ENCODE measurements around the gene COL18A1.

Gene COL18A1

DNA sequence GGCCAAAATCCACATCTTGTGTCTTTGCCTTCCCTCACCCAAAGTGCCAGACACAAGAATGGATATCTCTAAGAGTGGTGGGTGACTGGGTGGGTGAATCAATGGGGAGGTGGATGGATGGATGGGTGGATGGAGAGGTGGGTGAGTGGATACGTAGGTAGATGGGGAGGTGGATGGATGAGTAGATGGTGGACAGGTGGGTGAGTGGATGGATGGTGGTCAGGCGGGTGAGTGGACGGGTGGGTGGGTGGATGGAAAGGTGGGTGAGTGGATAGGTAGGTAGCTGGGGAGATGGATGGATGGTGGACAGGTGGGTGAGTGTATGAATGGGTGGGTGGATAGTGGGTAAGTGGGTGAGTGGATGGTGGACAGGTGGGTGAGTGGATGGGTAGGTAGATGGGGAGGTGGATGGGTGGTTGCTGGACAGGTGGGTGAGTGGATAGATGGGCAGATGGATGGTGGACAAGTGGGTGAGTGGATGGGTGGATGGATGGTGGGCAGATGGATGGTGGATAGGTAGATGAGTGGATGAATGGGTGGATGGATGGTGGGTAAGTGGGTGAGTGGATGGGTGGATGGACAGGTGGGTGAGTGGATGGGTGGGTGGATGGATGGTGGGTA, 103.0 kb downstream of the COL18A1 start:
- no peak for DNase-seq (ENCODE audit: low read depth)

DNA sequence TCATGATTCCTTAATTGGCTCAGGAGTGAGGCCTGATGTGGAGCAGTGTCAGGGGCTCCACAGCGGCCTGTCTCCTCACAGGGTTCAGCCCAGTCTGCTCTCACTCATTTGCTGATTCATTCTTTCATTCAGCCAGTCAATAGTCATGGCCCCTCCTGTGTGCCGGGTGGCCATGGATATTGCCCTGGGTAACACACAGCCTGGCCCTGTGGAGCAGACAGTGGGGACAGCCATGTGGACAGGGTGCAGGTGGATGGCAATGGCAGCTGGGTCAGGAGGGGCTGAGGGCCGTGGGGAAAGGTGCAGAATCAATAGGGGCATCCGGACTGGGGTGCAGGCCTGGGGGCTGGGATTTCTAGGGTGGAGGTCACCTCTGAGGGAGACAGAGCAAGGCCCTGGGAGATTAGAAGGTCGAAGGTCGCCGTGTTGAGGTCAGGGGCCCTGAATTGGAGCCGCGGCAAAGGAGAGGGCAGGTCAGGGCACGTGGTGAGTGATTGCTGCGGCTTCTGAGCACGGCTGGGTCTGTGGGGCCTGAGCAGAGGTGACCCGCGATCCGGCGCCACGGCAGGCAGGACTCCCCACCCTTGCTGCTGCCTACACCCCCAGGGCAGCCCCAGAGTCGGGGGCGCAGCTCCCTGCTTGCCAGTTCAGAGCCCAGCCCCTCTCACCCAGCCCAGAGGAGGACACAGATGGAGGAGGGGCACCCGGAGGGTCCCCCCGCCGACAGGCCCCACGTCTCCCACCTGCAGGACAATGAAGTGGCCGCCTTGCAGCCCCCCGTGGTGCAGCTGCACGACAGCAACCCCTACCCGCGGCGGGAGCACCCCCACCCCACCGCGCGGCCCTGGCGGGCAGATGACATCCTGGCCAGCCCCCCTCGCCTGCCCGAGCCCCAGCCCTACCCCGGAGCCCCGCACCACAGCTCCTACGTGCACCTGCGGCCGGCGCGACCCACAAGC, 103.9 kb downstream of the COL18A1 start:
- DNase-seq (ENCODE audit: low read depth): no peak

DNA sequence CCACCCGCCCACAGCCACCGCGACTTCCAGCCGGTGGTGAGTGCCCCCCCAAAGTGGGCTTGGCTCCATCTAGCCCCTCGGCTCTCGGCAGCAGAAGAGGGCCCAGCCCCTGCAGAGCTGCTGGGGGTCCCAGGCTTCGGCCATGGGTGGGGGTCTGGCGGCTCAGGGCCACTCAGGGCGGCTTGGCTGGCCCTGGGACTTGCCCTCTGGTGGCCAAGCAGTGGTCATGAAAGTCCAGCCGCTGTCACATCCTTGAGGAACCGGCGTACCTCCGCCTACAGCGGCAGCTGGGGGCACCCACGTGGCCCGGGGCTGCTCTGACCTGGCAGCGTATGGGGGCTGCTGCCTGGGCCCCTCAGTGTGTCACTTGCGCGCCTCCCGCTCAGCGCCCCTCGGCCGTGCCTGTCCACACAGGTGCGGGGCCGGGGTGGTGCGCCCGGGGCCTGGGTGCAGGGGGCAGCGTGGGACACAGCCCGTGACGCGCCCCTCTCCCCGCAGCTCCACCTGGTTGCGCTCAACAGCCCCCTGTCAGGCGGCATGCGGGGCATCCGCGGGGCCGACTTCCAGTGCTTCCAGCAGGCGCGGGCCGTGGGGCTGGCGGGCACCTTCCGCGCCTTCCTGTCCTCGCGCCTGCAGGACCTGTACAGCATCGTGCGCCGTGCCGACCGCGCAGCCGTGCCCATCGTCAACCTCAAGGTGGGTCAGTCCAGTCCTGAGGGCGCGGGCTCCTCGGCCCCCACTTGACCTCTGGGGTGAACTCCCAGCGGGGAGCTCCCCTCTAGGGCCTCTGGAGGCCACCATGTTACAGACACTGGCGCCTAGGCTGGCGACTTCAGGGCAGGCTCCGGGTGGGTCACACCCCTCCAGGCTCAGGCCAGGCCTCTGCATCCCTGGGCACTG, 104.9 kb downstream of the COL18A1 start:
- no peak for DNase-seq (ENCODE audit: low read depth)

DNA sequence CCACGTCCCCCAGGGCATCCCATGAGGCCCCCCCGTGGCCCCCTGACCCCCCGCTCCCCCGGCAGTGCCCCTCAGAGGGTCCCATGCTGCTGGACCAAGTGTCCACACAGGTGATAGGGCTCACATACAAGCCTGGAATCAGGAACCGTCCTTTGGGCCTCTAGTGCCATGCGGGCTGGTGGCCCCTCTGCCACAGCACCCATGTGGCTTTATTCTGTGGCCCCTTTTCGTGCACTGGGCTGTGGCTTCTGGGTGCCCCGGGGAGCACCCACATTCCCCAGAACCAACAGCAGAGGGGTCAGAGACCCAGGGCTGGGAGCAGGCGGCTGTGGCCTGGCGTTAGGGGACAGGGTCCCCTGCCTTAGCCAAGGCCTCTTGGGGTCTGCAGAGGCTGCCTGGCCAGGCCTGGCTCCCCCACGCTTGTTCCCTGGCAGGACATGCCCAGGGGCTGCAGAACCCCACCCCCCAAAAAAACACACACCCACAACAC, 105.5 kb downstream of the COL18A1 start:
- no peak for DNase-seq (ENCODE audit: low read depth)

DNA sequence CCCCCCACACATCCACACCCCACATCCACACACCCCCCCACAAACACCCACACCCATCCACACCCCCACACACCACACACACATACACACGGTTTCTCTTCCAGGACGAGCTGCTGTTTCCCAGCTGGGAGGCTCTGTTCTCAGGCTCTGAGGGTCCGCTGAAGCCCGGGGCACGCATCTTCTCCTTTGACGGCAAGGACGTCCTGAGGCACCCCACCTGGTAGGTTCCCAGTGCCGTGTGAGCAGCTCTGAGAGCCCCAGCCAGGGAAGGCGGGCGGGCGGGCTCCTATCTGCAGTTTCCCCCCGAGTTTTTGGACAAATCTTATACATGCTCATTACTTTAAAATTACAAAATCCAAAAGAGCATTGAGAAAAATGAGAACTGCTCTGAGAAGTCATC, 106.0 kb downstream of the COL18A1 start:
- no peak for DNase-seq (ENCODE audit: low read depth)

DNA sequence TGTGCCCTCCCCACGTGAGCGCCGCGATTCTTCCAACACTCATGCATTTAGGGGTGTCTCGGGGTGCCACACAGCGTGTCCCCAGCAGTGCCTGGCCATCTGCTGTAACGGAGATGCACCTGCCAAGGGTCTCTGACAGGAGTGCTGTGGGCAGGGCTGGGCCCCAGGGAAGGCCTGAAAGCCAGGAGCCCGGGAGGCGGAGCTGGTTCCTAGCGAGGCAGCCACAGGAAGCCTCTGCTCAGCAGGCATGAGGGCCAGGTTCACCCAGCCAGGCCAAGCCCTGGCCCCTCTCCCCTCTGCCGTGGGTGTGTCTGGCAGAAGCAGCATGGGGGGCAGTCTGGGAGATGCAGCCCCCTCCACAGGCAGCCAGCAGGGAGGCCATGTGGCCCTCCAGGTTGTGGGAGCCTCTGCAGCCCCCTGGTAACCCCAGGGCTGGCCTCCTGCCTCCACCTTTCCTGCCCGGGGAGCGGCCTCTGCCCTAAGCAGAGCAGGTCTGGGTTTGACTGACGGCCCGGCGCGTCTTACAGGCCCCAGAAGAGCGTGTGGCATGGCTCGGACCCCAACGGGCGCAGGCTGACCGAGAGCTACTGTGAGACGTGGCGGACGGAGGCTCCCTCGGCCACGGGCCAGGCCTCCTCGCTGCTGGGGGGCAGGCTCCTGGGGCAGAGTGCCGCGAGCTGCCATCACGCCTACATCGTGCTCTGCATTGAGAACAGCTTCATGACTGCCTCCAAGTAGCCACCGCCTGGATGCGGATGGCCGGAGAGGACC, 106.9 kb downstream of the COL18A1 start:
- no peak for DNase-seq (ENCODE audit: low read depth)

DNA sequence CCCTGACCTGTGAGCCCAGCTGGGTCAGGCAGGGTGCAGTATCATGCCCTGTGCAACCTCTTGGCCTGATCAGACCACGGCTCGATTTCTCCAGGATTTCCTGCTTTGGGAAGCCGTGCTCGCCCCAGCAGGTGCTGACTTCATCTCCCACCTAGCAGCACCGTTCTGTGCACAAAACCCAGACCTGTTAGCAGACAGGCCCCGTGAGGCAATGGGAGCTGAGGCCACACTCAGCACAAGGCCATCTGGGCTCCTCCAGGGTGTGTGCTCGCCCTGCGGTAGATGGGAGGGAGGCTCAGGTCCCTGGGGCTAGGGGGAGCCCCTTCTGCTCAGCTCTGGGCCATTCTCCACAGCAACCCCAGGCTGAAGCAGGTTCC, 107.6 kb downstream of the COL18A1 start:
- DNase-seq (ENCODE audit: low read depth): no peak

DNA sequence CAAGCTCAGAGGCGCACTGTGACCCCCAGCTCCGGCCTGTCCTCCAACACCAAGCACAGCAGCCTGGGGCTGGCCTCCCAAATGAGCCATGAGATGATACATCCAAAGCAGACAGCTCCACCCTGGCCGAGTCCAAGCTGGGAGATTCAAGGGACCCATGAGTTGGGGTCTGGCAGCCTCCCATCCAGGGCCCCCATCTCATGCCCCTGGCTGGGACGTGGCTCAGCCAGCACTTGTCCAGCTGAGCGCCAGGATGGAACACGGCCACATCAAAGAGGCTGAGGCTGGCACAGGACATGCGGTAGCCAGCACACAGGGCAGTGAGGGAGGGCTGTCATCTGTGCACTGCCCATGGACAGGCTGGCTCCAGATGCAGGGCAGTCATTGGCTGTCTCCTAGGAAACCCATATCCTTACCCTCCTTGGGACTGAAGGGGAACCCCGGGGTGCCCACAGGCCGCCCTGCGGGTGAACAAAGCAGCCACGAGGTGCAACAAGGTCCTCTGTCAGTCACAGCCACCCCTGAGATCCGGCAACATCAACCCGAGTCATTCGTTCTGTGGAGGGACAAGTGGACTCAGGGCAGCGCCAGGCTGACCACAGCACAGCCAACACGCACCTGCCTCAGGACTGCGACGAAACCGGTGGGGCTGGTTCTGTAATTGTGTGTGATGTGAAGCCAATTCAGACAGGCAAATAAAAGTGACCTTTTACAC, 108.2 kb downstream of the COL18A1 start:
- DNase-seq (ENCODE audit: low read depth): no peak

DNA sequence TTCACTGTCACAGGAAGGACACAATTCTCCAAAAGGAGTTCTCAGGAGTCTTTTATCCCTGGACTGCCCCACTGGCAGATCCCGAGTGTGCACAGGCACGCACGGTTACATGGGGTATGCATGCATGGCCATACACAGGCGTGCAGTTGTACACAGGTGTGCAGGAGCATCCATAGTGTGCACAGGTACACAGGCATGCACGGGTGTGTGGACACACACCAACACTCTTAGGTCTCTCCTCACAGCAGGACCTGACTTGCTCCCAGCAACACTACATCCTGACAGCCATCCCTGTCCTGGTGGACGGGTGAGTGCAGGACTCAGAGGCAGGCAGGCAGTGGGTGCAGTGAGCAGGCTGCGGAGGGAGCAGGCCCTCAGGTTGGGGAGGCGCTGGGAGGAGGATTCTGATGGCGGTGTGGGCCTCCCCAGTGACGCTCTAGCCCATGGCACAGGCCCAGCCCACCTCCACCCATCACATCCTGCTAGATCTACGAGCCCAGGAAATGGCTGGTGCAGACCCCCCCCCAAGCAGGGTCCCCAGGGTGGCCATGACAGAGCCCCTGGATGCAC, 108.9 kb downstream of the COL18A1 start:
- no peak for DNase-seq (ENCODE audit: low read depth)

DNA sequence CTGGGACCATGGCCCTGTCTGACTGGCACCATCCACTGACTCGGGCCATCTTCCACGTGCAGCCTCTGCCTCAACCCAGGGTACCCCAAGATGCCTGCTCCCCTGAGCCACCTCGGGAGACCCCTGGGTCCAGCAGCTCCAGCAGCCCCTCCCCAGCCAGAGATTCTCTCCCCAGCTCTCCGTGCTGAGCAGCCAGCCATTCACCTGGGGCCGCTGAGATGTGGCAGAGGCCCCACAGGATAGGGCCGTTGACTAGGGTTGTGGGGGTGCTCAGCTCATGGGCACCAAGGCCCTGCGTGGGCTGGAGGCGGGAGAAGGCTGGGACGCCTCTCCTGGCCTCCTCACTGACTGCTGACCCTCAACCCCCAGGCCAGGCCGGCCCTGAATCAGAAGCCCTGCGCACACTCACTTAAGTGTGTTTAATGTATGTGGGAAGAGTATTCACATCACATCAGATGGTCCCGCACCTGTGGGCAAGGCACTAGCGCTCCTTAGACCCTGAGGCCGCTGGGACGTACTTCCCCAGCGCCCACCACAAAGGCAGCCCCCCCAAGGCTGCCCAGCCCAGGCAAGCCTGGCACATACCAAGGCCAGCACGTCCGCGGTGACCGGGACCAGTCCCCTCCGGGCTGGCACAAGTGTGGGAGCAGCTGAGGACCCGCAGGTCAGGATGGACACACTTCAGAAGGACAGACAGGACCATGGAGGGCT, 109.5 kb downstream of the COL18A1 start:
- DNase-seq (ENCODE audit: low read depth): no peak

DNA sequence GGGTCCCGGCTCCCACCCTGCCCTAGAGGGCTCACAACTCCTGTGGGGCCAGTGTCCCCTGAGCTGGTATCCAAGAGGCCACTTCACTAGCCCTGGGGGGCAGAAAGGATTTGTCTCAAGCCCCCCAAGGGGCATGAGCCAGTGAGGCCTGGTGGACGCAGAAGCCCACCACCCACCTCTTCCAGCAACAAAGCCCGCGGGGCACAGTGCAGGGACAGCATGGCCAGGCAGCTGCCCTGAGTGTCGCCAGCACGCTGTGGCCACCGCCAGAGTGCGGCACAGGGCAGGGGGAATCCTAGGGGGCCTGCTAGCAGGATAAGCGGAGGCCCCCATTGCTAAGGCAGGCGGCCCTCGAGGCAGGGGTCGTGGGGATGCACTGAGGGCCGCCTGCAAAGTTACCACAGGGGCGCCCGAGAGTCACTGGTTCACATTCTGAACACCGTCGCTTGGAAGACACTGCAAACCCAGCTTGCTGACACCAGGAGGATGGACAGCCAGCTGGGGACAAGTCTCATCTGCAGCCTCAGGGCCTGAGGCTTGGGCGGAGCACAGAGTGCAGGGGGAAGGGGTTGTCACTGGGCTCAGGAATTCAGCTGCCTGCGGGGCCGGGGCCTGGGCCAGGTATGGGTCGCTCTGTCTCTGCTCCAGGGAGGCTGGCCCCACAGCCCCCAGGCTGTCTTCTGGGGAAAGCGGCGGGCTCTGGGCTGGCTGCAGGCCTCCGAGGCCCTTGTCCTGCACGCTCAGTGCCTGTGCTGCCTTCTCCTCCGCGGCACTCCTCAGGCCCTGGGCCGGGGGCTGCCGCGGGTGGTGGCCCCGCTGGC, 110.5 kb downstream of the COL18A1 start:
- DNase-seq (ENCODE audit: low read depth): no peak

DNA sequence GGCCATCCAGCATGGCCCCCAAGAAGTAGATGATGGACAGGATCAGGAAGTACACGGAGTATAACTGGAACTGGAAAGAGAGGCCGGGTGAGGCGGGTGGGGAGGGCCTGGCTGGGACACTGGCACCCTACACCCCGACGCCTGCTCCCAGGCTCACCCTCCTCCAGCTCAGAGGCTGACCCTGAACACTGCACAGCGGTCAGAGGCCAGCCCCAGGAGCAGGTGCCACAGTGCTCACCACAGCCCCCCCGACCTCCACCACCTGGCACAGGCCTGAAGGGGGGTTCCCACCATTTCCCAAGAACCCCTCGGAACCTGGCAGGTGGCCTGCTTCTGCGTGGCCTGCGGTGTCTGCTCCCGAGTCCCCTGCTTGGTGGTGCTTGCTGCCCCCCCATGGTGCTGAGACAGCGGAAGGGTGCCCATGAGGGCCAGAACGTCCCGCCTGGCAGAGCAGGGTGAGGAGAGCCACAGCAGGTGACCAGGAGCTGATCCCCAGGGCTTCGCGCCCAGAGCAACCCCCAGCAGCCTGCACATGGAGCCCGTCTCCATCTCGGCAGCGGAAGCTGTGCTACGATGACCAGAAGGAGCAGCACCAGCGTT, 111.2 kb downstream of the COL18A1 start:
- DNase-seq (ENCODE audit: low read depth): no peak

DNA sequence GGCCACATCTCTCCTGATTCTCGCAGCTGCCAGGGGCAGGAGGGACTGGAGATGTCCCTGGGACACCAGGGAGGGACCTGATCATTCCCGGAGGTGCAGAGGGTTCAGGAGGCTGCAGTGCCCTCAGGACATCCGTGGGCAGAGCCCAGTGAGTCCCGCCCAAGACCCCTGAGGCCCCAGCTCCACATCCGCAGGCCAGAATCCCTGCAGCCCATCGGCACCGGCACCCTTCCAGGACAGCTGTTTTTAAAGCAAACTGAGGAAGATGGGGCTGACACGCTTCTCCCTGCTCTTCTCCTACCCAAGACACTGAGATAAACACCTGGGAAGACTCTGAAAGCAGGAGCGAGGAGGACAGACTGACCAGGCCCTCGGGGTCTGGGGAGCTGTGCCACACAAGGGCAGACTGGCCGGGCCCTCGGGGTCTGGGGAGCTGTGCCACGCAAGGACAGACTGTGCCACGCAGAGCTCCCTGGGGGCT, 111.7 kb downstream of the COL18A1 start:
- no peak for DNase-seq (ENCODE audit: low read depth)

DNA sequence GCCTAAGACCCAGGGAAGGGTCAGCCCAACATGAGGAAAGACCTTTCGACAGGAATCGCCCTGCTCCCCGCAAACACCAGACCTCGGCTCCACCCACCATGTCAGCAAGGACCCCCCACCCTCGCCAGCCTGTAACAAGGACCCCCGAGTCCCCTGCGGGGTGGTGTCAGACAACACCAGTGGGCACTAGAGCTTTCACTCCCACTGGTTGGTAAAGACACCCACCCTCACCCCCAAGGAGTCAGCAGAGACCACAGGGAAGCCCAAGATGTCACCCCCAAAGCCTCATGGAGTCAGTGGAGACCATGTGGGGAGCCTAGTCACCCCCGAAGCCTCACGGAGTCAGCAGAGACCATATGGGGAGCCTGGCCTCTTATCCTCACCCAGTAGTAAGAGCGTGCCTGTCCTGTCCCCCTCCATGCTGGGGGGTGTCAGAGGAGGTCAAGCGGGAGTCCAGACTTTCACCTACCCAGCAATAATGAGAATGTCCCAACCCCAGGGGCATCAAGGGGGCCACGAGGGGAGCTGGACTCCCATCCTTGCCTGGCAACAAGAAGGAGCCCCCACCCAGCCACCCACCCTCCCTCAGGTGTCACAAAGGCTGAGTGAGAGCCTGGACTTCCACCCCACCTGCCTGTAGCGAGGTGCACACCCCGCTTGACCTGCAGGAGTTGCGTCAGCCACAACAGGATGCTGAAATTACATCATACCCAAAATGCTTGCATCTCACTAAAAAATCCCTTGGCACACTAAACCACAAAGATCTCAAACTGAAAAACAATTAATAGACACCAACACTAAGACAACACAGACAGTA, 112.5 kb downstream of the COL18A1 start:
- DNase-seq (ENCODE audit: low read depth): no peak

DNA sequence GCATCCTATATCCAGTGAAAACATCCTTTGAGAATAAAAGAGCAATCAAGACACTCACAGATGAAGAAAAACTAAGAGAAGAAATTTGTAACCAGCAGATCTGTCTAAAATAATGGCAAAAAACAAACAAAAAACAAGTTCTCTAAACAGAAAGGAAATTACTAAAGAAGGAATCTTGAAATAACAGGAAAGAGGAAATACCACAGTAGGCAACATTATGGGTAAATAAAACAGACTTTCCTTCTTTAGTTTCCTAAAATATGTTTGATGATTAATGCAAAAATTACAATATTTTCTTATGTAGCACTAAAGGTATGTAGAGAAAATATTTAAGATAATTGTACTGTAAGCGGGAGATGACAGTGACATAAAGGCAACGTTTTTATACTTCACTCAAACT, 113.8 kb downstream of the COL18A1 start:
- no peak for DNase-seq (ENCODE audit: low read depth)

DNA sequence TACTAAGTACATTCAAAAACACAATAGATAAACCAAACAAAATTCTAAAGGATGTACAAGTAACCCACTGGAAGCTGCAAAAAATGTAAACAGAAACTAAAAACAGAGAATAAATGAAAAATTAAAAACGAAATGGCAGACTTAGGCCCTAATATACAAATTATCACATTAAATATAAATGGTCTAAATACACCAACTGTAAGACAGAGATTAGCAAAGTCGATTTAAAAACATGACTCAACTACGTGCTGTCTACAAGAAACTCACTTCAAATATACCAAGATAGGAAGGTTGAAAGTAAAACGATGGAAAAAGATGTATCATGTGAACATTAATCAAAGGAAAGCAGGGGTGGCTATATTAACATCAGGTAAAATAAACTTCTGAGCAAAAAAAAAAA, 114.2 kb downstream of the COL18A1 start:
- no peak for DNase-seq (ENCODE audit: low read depth)

DNA sequence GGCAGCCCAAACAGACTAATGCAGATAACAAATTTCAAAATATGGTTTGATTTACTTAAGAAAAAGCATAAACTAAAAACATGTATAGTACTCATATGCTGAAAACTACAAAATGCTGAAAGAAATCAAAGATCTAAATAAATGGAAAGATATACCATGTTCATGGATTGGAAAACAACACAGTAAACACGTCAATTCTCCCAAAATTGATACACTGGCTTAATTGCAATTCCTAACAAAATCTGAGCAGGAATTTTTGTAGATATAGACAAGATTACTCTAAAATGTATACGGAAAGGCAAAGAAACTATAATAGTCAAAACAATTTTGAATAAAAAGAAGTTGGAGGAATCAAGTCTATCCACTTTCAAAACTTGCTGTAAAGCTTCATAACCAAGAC, 116.3 kb downstream of the COL18A1 start:
- no peak for DNase-seq (ENCODE audit: low read depth)

DNA sequence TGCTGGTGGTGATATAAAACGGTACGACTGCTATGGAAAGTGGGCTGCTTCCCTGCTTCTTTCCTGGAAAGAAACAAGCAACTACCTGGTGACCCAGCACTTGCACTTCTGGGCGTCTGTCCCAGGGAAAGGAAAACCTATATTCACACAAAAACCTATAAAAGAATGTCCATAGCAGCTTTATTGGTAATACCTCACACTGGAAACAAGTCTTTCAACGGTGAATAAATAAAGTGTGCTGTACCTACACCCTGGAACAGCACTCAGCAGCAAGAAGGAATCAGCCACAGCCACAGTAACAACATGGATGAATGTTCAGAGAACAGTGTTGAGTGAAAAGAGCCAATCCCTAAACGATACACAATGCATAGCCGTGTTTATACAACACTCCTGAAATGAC, 117.4 kb downstream of the COL18A1 start:
- no peak for DNase-seq (ENCODE audit: low read depth)

All from non-pigmented ciliary epithelial cell (primary cell).